H1 (cell line): Measurements from ENCODE around the gene SLC25A52. TPM values are rescaled to one million over a fixed set of nuclear protein-coding genes. Genes with fewer than 3 reads are reported as not detected.
A peak's percentile ranks its signal among the peaks of the same experiment; 100 is the strongest.

Source experiments
- CTCF ChIA-PET: fragments of 300-600 bp; sonication (Branson Sonifier 250); formaldehyde crosslinking; loops from one replicate; lab custom pipeline; 2021; ENCODE audit not compliant: partially characterized antibody; lab: Charles Lee
- POLR2A ChIA-PET: fragments of 300-600 bp; sonication (Branson Sonifier 250); formaldehyde crosslinking; loops from one replicate; lab custom pipeline; 2021; ENCODE audit warnings: inconsistent platforms; ENCODE audit not compliant: partially characterized antibody; lab: Charles Lee
- DNase-seq, 2 experiments: peaks; one replicate each; pipeline versions ENCODE4 v3.0.0 to v3.0.0-alpha.2; 2010 to 2022; ENCODE audit warnings: low spot score in 2 of 2, low read depth in 1 of 2, mixed read lengths in 1 of 2
- FAIRE-seq: peaks from 2 replicates; lab custom pipeline; 2011; peaks lifted over from hg19 to GRCh38; lab: Jason Lieb, UNC
- H2AFZ ChIP-seq: 2 replicates; pipeline ENCODE4 v1.8.1; 2012; ENCODE audit warnings: low read length, inconsistent platforms
- H2AK5ac ChIP-seq: 2 replicates; pipeline ENCODE4 v1.6.1; 2013; ENCODE audit warnings: low read depth, low read length
- H2BK120ac ChIP-seq: replicated peaks from 2 replicates; pipeline ENCODE3; 2013; ENCODE audit warnings: low read depth, low read length, inconsistent platforms
- H2BK12ac ChIP-seq: 2 replicates; pipeline ENCODE4 v1.6.1; 2013; ENCODE audit warnings: low read depth, low read length
- H2BK15ac ChIP-seq: 2 replicates; pipeline ENCODE4 v1.6.1; 2013; ENCODE audit warnings: low read length
- H2BK20ac ChIP-seq: 2 replicates; pipeline ENCODE4 v1.6.1; 2013; ENCODE audit warnings: low read length
- H2BK5ac ChIP-seq: 2 replicates; pipeline ENCODE4 v1.6.1; 2013; ENCODE audit warnings: low read depth, low read length
- H3K14ac ChIP-seq: 2 replicates; pipeline ENCODE4 v1.6.1; 2013; ENCODE audit warnings: inconsistent platforms; ENCODE audit not compliant: insufficient read length
- H3K18ac ChIP-seq: 2 replicates; pipeline ENCODE4 v1.6.1; 2013; ENCODE audit warnings: low read length; ENCODE audit errors: extremely low read depth
- H3K23ac ChIP-seq: 2 replicates; pipeline ENCODE4 v1.6.1; 2013; ENCODE audit warnings: inconsistent platforms; ENCODE audit not compliant: insufficient read length
- H3K23me2 ChIP-seq: 2 replicates; pipeline ENCODE4 v1.6.1; 2013; ENCODE audit warnings: low read depth, low read length
- H3K27ac ChIP-seq: 2 replicates; pipeline ENCODE4 v1.6.1; 2011; ENCODE audit warnings: low read depth, low read length, inconsistent platforms
- H3K27me3 ChIP-seq, 4 experiments: replicated peaks in 1 of 4; 1 replicate in 1 of 4; 2 replicates in 3 of 4; pipeline versions ENCODE4 v1.6.1 to v1.8.1; 2011 to 2013; ENCODE audit warnings: low read length in 3 of 4, mild to moderate bottlenecking in 3 of 4, inconsistent platforms in 2 of 4, mixed read lengths in 2 of 4, moderate library complexity in 1 of 4; ENCODE audit not compliant: control insufficient read depth in 3 of 4, insufficient read depth in 3 of 4; ENCODE audit errors: extremely low read depth in 1 of 4
- H3K36me3 ChIP-seq, 4 experiments: 2 replicates each; pipeline versions ENCODE4 v1.6.1 to v1.8.1; 2011 to 2013; ENCODE audit warnings: mild to moderate bottlenecking in 4 of 4, low read length in 3 of 4, moderate library complexity in 2 of 4, control low read depth in 1 of 4, inconsistent platforms in 1 of 4; ENCODE audit not compliant: insufficient read depth in 4 of 4, control insufficient read depth in 2 of 4
- H3K4ac ChIP-seq: replicated peaks from 2 replicates; pipeline ENCODE3; 2013; ENCODE audit warnings: low read length, low read depth, mixed read lengths, inconsistent platforms; ENCODE audit not compliant: insufficient read length
- H3K4me1 ChIP-seq, 4 experiments: replicated peaks in 1 of 4; 1 replicate in 1 of 4; 2 replicates in 3 of 4; pipeline versions ENCODE4 v1.6.1 to v1.8.1; 2011 to 2013; ENCODE audit warnings: low read length in 3 of 4, inconsistent platforms in 2 of 4, mixed read lengths in 1 of 4; ENCODE audit not compliant: insufficient read depth in 4 of 4, control insufficient read depth in 3 of 4
- H3K4me2 ChIP-seq, 2 experiments: 2 replicates each; pipeline versions ENCODE4 v1.6.1 to v1.8.1; 2011 to 2013; ENCODE audit warnings: low read depth in 2 of 2, low read length in 2 of 2, control low read depth in 1 of 2, inconsistent platforms in 1 of 2, mild to moderate bottlenecking in 1 of 2; ENCODE audit not compliant: insufficient read depth in 1 of 2
- H3K4me3 ChIP-seq, 4 experiments: fragments of 200-600, 300-600 bp in 1 of 4; sonication (generic), shearing (Covaris generic), sonication (Bioruptor Twin) in 1 of 4; 2 replicates each; pipeline versions ENCODE4 v1.5.1 to v1.8.1; 2011 to 2016; ENCODE audit warnings: low read length in 4 of 4, low read depth in 3 of 4, control low read depth in 2 of 4, inconsistent platforms in 2 of 4, mild to moderate bottlenecking in 2 of 4, mixed read lengths in 1 of 4, moderate library complexity in 1 of 4; ENCODE audit not compliant: insufficient read depth in 2 of 4; ENCODE audit errors: extremely low read depth in 1 of 4
- H3K56ac ChIP-seq: replicated peaks from 2 replicates; pipeline ENCODE3; 2013; ENCODE audit warnings: low read depth, mild to moderate bottlenecking, mixed read lengths, low read length, inconsistent platforms; ENCODE audit not compliant: insufficient read length
- H3K79me1 ChIP-seq: 2 replicates; pipeline ENCODE4 v1.6.1; 2013; ENCODE audit warnings: low read depth, low read length, control low read depth
- H3K79me2 ChIP-seq, 2 experiments: 2 replicates each; pipeline versions ENCODE4 v1.6.1 to v1.8.1; 2012 to 2013; ENCODE audit warnings: low read length in 2 of 2, mild to moderate bottlenecking in 2 of 2, inconsistent platforms in 1 of 2; ENCODE audit not compliant: insufficient read depth in 2 of 2, control insufficient read depth in 1 of 2
- H3K9ac ChIP-seq, 4 experiments: replicated peaks in 1 of 4; 1 replicate in 1 of 4; 2 replicates in 3 of 4; pipeline versions ENCODE4 v1.6.1 to v1.8.1; 2011 to 2013; ENCODE audit warnings: low read depth in 3 of 4, low read length in 3 of 4, control low read depth in 2 of 4, mild to moderate bottlenecking in 2 of 4, moderate library complexity in 2 of 4, inconsistent platforms in 1 of 4; ENCODE audit errors: extremely low read depth in 1 of 4
- H3K9me3 ChIP-seq, 2 experiments: 2 replicates each; pipeline versions ENCODE4 v1.6.1 to v1.8.1; 2012 to 2013; ENCODE audit warnings: mild to moderate bottlenecking in 2 of 2, moderate library complexity in 2 of 2, control low read depth in 1 of 2, inconsistent platforms in 1 of 2, low read depth in 1 of 2, low read length in 1 of 2, mixed read lengths in 1 of 2; ENCODE audit not compliant: insufficient read depth in 2 of 2
- H4K20me1 ChIP-seq, 2 experiments: replicated peaks in 1 of 2; 2 replicates each; pipeline versions ENCODE3 to v1.8.1; 2011 to 2013; ENCODE audit warnings: inconsistent platforms in 2 of 2, low read length in 2 of 2, mild to moderate bottlenecking in 1 of 2; ENCODE audit not compliant: insufficient read depth in 2 of 2, control insufficient read depth in 1 of 2
- H4K5ac ChIP-seq: 2 replicates; pipeline ENCODE4 v1.6.1; 2013; ENCODE audit warnings: low read length, low read depth, mixed read lengths, inconsistent platforms; ENCODE audit not compliant: insufficient read length
- H4K8ac ChIP-seq: 2 replicates; pipeline ENCODE4 v1.8.0; 2013; ENCODE audit warnings: mild to moderate bottlenecking, moderate library complexity, low read length, inconsistent platforms; ENCODE audit not compliant: insufficient read depth; ENCODE audit errors: extremely low read depth
- H4K91ac ChIP-seq: replicated peaks from 2 replicates; pipeline ENCODE3; 2013; ENCODE audit warnings: low read length, mixed read lengths, inconsistent platforms; ENCODE audit not compliant: insufficient read length
- CBX8 ChIP-seq: fragments of 300-800, 300-1000 bp; sonication (generic); IDR thresholded peaks from 2 replicates; pipeline ENCODE4 v1.7.1; 2016; ENCODE audit warnings: low read depth, low read length, borderline replicate concordance
- CTBP2 ChIP-seq: IDR thresholded peaks from 2 replicates; pipeline ENCODE4 v1.7.0; 2011; ENCODE audit warnings: borderline replicate concordance, mild to moderate bottlenecking, moderate library complexity, mixed read lengths, low read length; ENCODE audit not compliant: insufficient read depth, insufficient read length
- EGR1 ChIP-seq: IDR thresholded peaks from 2 replicates; pipeline ENCODE4 v1.6.1; 2011; ENCODE audit warnings: low read depth, low read length, borderline replicate concordance
- JUN ChIP-seq: IDR thresholded peaks from 2 replicates; pipeline ENCODE4 v1.6.1; 2011; ENCODE audit warnings: low read depth, mild to moderate bottlenecking, improper control_type of control experiment, low read length
- MAFK ChIP-seq: IDR thresholded peaks from 2 replicates; pipeline ENCODE4 v1.6.1; 2012; ENCODE audit warnings: low read depth, mild to moderate bottlenecking, improper control_type of control experiment, low read length
- NANOG ChIP-seq: IDR thresholded peaks from 2 replicates; pipeline ENCODE4 v1.6.1; 2011; ENCODE audit warnings: low read length, low read depth, mild to moderate bottlenecking, inconsistent platforms; ENCODE audit not compliant: insufficient read depth, poor library complexity, severe bottlenecking
- PHF8 ChIP-seq: fragments of 200-600 bp; sonication (generic); conservative IDR thresholded peaks from 2 replicates; pipeline ENCODE4 v1.7.1; 2012; ENCODE audit warnings: low read depth, mild to moderate bottlenecking, inconsistent platforms, low read length, moderate library complexity
- RAD21 ChIP-seq, 2 experiments: IDR thresholded peaks in 1 of 2; conservative IDR thresholded peaks in 1 of 2; 2 replicates each; pipeline ENCODE4 v1.6.1; 2011; ENCODE audit warnings: low read depth in 2 of 2, low read length in 2 of 2, improper control_type of control experiment in 1 of 2, inconsistent platforms in 1 of 2, mild to moderate bottlenecking in 1 of 2, moderate library complexity in 1 of 2
- RBBP5 ChIP-seq: IDR thresholded peaks from 2 replicates; pipeline ENCODE4 v1.7.1; 2012; ENCODE audit warnings: low read depth, mild to moderate bottlenecking, inconsistent platforms, low read length, moderate library complexity, borderline replicate concordance
- RXRA ChIP-seq: IDR thresholded peaks from 2 replicates; pipeline ENCODE4 v1.6.1; 2011; ENCODE audit warnings: low read depth, mild to moderate bottlenecking, low read length, moderate library complexity; ENCODE audit not compliant: insufficient read depth
- SP4 ChIP-seq: IDR thresholded peaks from 2 replicates; pipeline ENCODE4 v1.6.1; 2012; ENCODE audit warnings: low read length, inconsistent platforms
- YY1 ChIP-seq: IDR thresholded peaks from 2 replicates; pipeline ENCODE4 v1.6.1; 2011; ENCODE audit warnings: low read depth, mild to moderate bottlenecking, low read length
- WGBS, 2 experiments: shearing (Covaris generic) in 1 of 2; methylation state at CpG; one replicate each; pipeline versions ENCODE4 v1.1.6 to v1.1.7; 2013 to 2015; ENCODE audit warnings: low lambda C conversion rate in 2 of 2, mixed read lengths in 2 of 2, inconsistent platforms in 1 of 2, low coverage in 1 of 2, missing lambda C conversion rate in 1 of 2; ENCODE audit not compliant: insufficient replicate concordance in 2 of 2, insufficient coverage in 1 of 2, insufficient read length in 1 of 2; ENCODE audit errors: extremely low coverage in 1 of 2, missing lambda C conversion rate in 1 of 2; 5-methylcytosine and 5-hydroxymethylcytosine counted together
- polyA plus RNA-seq, 7 experiments: library from polyadenylated mRNA; depleted of rRNA in 3 of 7; stranded (reverse) in 5 of 7; unstranded in 2 of 7; fragments of >200 nt in 5 of 7; fragments of 200-250 nt in 2 of 7; gene quantifications; 1 replicate in 5 of 7; 2 replicates in 1 of 7; 4 replicates in 1 of 7; pipeline versions ENCODE4 v1.2.1 to v1.2.3, GENCODE V29; 2011 to 2013; ENCODE audit warnings: missing spikeins in 2 of 7, mixed read lengths in 2 of 7
- total RNA-seq: library from RNA; stranded (reverse); fragmentation: NEBNext Ultra II Directional; extraction: Animal tissue kit (Norgen Biotek cat#: 25700); gene quantifications from 2 replicates; pipeline ENCODE4 v1.2.1, GENCODE V29; 2021

Gene SLC25A52
- total and polyA plus RNA-seq, 2 of the 8 experiments (the other 6 are each of a cell fraction or from before 2014, with no cell fraction given) = not detected

DNA sequence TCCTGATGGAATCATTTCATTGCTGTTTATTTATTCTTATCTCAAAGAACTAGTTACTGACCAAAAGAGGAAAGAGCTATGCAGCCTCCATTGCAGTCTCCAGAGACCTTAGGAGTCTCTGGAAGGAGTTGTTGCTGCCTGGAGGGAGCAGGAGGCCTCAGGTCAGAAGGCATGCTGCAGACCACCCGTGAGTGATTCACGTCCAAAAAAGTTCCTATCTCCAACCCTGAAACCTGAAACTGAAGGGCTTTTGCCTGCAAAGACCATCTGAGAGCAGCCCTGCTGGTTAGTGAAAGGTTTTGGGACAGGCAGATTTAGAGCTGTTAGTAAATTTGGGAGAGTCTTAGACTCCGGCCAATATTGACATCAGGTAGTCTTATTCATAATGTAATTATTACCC, 29.1 kb downstream of the SLC25A52 start:
- no peak overlapping the region for H4K91ac ChIP-seq
- H2BK20ac ChIP-seq = no peak overlapping the region
- no peak overlapping the region for H3K23ac ChIP-seq
- H2BK5ac ChIP-seq = no peak overlapping the region
- H3K4me1 ChIP-seq = no peaks in the 10 kb centered on the region
- no peaks in the 10 kb centered on the region for H4K20me1 ChIP-seq
- no peak overlapping the region for H4K8ac ChIP-seq
- no peak for TF ChIP-seq EGR1
- TF ChIP-seq YY1 = no peak
- no peak for TF ChIP-seq RBBP5
- TF ChIP-seq RXRA = no peak
- no peak for TF ChIP-seq CBX8
- no peak for TF ChIP-seq CTBP2
- no peak for TF ChIP-seq JUN
- TF ChIP-seq RAD21 (IDR thresholded peaks at IDR 0.05 in 1 of 2, conservative IDR thresholded peaks at IDR 0.05 in 1 of 2; ENCODE audit: low read depth in 2 of 2, low read length in 2 of 2) = no peak
- TF ChIP-seq NANOG = no peak
- no peak for TF ChIP-seq SP4
- no peak for TF ChIP-seq MAFK
- TF ChIP-seq PHF8 = no peak
- H2AK5ac ChIP-seq = no peak overlapping the region
- H3K14ac ChIP-seq = no peak overlapping the region
- DNase-seq = no peak
- ChIA-PET CTCF (interaction anchor here (0.7 to 9.8 kb wide), 4 partner anchors 8 to 88 kb away, joined by 3 to 88 read pairs (median 5); no protein-coding TSS in a partner anchor), POLR2A (no interaction called here)
- no peak overlapping the region for H3K56ac ChIP-seq
- no peaks in the 10 kb centered on the region for H3K27me3 ChIP-seq
- H3K4ac ChIP-seq = no peak overlapping the region
- H2BK12ac ChIP-seq = no peak overlapping the region
- no peak for FAIRE-seq
- H3K9ac ChIP-seq = no peak overlapping the region
- H2AFZ ChIP-seq = peak overlapping the region; percentile 95
- H3K4me3 ChIP-seq = no peak overlapping the region
- H4K5ac ChIP-seq = no peak overlapping the region
- H3K23me2 ChIP-seq = no peaks in the 10 kb centered on the region
- no peak overlapping the region for H3K4me2 ChIP-seq
- H3K36me3 ChIP-seq = no peaks in the 10 kb centered on the region
- H2BK120ac ChIP-seq = no peak overlapping the region
- no peaks in the 10 kb centered on the region for H3K79me2 ChIP-seq
- no peak overlapping the region for H3K27ac ChIP-seq
- H3K9me3 ChIP-seq = no peaks in the 10 kb centered on the region
- no peak overlapping the region for H2BK15ac ChIP-seq
- no peaks in the 10 kb centered on the region for H3K79me1 ChIP-seq
- no peak overlapping the region for H3K18ac ChIP-seq
- WGBS, 2 experiments = 87% methylated on average over 3 of the region's 3 CpGs; no CpG with 5 or more reads in 1 of the 2 experiments
